ENCODE measurements around the gene SMARCD3. TPM values are rescaled to one million over a fixed set of nuclear protein-coding genes. Genes with fewer than 3 reads are reported as not detected.

The SMARCD3 gene
- total and polyA plus RNA-seq, 9 of the 15 experiments (the other 6 are each of a cell fraction or from before 2014, with no cell fraction given): 0.43 to 3.6 (median 2.6) TPM

GRCh38 chr7:151248346-151249033 lies at the start of gene SMARCD3 (continued):
- TF ChIP-seq FOXM1 (IDR thresholded peaks at IDR 0.05; ENCODE audit: low read depth): peak; percentile 31; the same call in 1 of the 2 replicates
- TF ChIP-seq FOXM1 (CRISPR knock-in tag; IDR thresholded peaks at IDR 0.05; ENCODE audit: low read depth): no peak
- no peak for TF ChIP-seq NBN (IDR thresholded peaks at IDR 0.05; ENCODE audit: low read depth)
- no peak for TF ChIP-seq FOXJ2 (tag; IDR thresholded peaks at IDR 0.05)
- TF ChIP-seq OTX1 (CRISPR knock-in tag; IDR thresholded peaks at IDR 0.05): peak; percentile 83
- no peak for TF ChIP-seq RBM14 (IDR thresholded peaks at IDR 0.05; ENCODE audit: borderline replicate concordance, insufficient read depth, low read depth, low read length)
- TF ChIP-seq HDAC2 (IDR thresholded peaks at IDR 0.05): peak; percentile 40; the same call in 1 of the 2 replicates
- TF ChIP-seq BHLHE40 (IDR thresholded peaks at IDR 0.05; ENCODE audit: low read length): no peak
- TF ChIP-seq PPARD (CRISPR knock-in tag; IDR thresholded peaks at IDR 0.05): no peak
- TF ChIP-seq GTF2E2 (tag; IDR thresholded peaks at IDR 0.05): peak; percentile 0; the same call in 1 of the 2 replicates
- TF ChIP-seq RNF2 (IDR thresholded peaks at IDR 0.05): peak; percentile 45; the same call in 1 of the 2 replicates
- TF ChIP-seq RCOR1 (IDR thresholded peaks at IDR 0.05; ENCODE audit: borderline replicate concordance in 1 of 2, low read depth in 2 of 2, low read length in 2 of 2): no peak; a peak in 1 of 4 replicates
- 0 out of 2 replicates have a peak, but pooled peaks have one; percentile 60 for TF ChIP-seq L3MBTL2 (IDR thresholded peaks at IDR 0.05)
- 0 out of 2 replicates have a peak, but pooled peaks have one; percentile 23 for TF ChIP-seq NFIC (IDR thresholded peaks at IDR 0.05)
- TF ChIP-seq ARID1B (IDR thresholded peaks at IDR 0.05): peak; percentile 40; the same call in 1 of the 2 replicates
- 0 out of 2 replicates have a peak, but pooled peaks have one; percentile 7 for TF ChIP-seq TAL1 (IDR thresholded peaks at IDR 0.05)
- no peak for TF ChIP-seq ZNF696 (CRISPR knock-in tag; conservative IDR thresholded peaks at IDR 0.05)
- peak; percentile 50; the same call in 1 of the 2 replicates for TF ChIP-seq SOX6 (IDR thresholded peaks at IDR 0.05)
- TF ChIP-seq, protein P1, sequence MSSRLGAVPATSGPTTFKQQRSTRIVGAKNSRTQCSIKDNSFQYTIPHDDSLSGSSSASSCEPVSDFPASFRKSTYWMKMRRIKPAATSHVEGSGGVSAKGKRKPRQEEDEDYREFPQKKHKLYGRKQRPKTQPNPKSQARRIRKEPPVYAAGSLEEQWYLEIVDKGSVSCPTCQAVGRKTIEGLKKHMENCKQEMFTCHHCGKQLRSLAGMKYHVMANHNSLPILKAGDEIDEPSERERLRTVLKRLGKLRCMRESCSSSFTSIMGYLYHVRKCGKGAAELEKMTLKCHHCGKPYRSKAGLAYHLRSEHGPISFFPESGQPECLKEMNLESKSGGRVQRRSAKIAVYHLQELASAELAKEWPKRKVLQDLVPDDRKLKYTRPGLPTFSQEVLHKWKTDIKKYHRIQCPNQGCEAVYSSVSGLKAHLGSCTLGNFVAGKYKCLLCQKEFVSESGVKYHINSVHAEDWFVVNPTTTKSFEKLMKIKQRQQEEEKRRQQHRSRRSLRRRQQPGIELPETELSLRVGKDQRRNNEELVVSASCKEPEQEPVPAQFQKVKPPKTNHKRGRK (tag; IDR thresholded peaks at IDR 0.05): peak; percentile 93
- no peak for TF ChIP-seq U2AF2 (optimal IDR thresholded peaks at IDR 0.05; ENCODE audit: low read depth, low read length)
- TF ChIP-seq, protein P2, sequence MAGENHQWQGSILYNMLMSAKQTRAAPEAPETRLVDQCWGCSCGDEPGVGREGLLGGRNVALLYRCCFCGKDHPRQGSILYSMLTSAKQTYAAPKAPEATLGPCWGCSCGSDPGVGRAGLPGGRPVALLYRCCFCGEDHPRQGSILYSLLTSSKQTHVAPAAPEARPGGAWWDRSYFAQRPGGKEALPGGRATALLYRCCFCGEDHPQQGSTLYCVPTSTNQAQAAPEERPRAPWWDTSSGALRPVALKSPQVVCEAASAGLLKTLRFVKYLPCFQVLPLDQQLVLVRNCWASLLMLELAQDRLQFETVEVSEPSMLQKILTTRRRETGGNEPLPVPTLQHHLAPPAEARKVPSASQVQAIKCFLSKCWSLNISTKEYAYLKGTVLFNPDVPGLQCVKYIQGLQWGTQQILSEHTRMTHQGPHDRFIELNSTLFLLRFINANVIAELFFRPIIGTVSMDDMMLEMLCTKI (IDR thresholded peaks at IDR 0.05; ENCODE audit: partially characterized antibody): no peak
- peak; percentile 48; the same call in 1 of the 2 replicates for TF ChIP-seq SIN3B (IDR thresholded peaks at IDR 0.05; ENCODE audit: low read depth)
- TF ChIP-seq ZNF324 (CRISPR knock-in tag; IDR thresholded peaks at IDR 0.05): no peak
- TF ChIP-seq NR2C2 (CRISPR knock-in tag; IDR thresholded peaks at IDR 0.05): no peak
- no peak for TF ChIP-seq NR2C2 (tag; IDR thresholded peaks at IDR 0.05)
- no peak for TF ChIP-seq ZNF395 (CRISPR knock-in tag; IDR thresholded peaks at IDR 0.05)
- TF ChIP-seq NCOR1 (IDR thresholded peaks at IDR 0.05): no peak

Data from K562 (cell line).